ENCODE measurements around the gene ADAR.

Gene ADAR

DNA sequence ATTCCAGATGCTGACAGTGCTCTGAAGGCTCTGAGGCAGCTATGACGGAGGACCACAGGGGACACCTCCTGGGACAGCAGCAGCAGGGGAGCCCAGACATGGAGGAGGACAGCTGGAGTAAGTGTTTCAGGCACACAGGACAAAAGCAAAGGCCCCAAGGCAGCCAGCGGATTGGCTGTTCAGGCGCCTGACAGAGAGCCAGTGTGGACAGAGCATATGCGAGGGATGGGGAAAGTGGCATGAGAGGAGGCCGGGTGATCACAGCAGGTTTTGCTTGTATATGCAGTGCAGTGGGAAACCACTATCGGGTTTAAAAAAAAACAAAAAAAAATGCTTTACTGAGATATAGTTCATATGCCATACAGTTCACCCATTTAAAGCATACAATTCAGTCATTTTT lies 21.3 kb downstream of the ADAR start:
- Histone ChIP-seq H3K36me3 (ENCODE audit: insufficient read depth, low read length) (peaks cover 100% of the 10 kb centered on the region), H4K20me1 (ENCODE audit: insufficient read depth, low read length) (peaks cover 48% of the 10 kb centered on the region), H3K9me3 (ENCODE audit: insufficient read depth, low read length, severe bottlenecking) (no peaks in the 10 kb centered on the region), H3K4me1 (ENCODE audit: insufficient read depth, low read length) (no peaks in the 10 kb centered on the region), H3K4me2 (ENCODE audit: insufficient read depth, low read length) (no peak overlapping the region), H2AFZ (ENCODE audit: low read depth, low read length) (no peak overlapping the region), H3K9ac (ENCODE audit: low read depth, low read length) (no peak overlapping the region), H3K4me3 (ENCODE audit: low read depth in 1 of 2, low read length in 2 of 2) (no peak overlapping the region), H3K79me2 (ENCODE audit: insufficient read depth, low read length) (no peaks in the 10 kb centered on the region), H3K27ac (ENCODE audit: low read length) (no peak overlapping the region), H3K27me3 (ENCODE audit: insufficient read depth, low read length, poor library complexity) (no peaks in the 10 kb centered on the region)
- DNase-seq (no peak), ATAC-seq (ENCODE audit: insufficient read depth, low read depth) (no peak)
- no peak for TF ChIP-seq EZH2 (IDR thresholded peaks at IDR 0.05; ENCODE audit: borderline replicate concordance, low read depth, low read length, severe bottlenecking)
- TF ChIP-seq, protein P1, sequence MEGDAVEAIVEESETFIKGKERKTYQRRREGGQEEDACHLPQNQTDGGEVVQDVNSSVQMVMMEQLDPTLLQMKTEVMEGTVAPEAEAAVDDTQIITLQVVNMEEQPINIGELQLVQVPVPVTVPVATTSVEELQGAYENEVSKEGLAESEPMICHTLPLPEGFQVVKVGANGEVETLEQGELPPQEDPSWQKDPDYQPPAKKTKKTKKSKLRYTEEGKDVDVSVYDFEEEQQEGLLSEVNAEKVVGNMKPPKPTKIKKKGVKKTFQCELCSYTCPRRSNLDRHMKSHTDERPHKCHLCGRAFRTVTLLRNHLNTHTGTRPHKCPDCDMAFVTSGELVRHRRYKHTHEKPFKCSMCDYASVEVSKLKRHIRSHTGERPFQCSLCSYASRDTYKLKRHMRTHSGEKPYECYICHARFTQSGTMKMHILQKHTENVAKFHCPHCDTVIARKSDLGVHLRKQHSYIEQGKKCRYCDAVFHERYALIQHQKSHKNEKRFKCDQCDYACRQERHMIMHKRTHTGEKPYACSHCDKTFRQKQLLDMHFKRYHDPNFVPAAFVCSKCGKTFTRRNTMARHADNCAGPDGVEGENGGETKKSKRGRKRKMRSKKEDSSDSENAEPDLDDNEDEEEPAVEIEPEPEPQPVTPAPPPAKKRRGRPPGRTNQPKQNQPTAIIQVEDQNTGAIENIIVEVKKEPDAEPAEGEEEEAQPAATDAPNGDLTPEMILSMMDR (IDR thresholded peaks at IDR 0.05; ENCODE audit: borderline replicate concordance, extremely low read depth, low read length, poor library complexity, severe bottlenecking): no peak

DNA sequence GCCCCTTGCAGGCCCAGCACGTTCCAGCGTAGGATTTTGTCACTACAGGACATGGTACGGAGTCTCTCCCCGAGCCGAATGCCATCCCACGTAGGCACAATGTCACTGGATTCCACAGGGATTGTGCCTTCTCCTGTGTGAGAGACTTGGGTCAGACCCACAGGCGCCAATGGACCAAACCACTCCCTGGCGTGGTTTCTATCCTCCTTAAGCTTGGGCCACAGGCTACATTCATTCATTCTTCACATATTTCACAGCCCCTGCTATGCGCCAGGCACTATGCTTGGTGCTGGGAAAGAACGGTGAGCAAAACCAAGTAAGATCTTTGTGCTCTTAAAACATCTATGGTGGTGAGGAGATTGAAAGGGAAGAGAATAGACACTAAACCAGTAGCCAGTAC lies 21.8 kb downstream of the ADAR start:
- Histone ChIP-seq H3K79me2 (ENCODE audit: insufficient read depth, low read length) (no peaks in the 10 kb centered on the region), H3K9ac (ENCODE audit: low read depth, low read length) (no peak overlapping the region), H3K4me3 (ENCODE audit: low read depth in 1 of 2, low read length in 2 of 2) (no peak overlapping the region), H3K4me2 (ENCODE audit: insufficient read depth, low read length) (no peak overlapping the region), H3K9me3 (ENCODE audit: insufficient read depth, low read length, severe bottlenecking) (no peaks in the 10 kb centered on the region), H2AFZ (ENCODE audit: low read depth, low read length) (no peak overlapping the region), H3K27ac (ENCODE audit: low read length) (no peak overlapping the region), H3K27me3 (ENCODE audit: insufficient read depth, low read length, poor library complexity) (no peaks in the 10 kb centered on the region), H4K20me1 (ENCODE audit: insufficient read depth, low read length) (peaks cover 45% of the 10 kb centered on the region), H3K4me1 (ENCODE audit: insufficient read depth, low read length) (no peaks in the 10 kb centered on the region), H3K36me3 (ENCODE audit: insufficient read depth, low read length) (peaks cover 98% of the 10 kb centered on the region)
- ATAC-seq (ENCODE audit: insufficient read depth, low read depth): no peak
- no peak for DNase-seq
- TF ChIP-seq, protein P1 (IDR thresholded peaks at IDR 0.05; ENCODE audit: borderline replicate concordance, extremely low read depth, low read length, poor library complexity, severe bottlenecking): no peak
- no peak for TF ChIP-seq EZH2 (IDR thresholded peaks at IDR 0.05; ENCODE audit: borderline replicate concordance, low read depth, low read length, severe bottlenecking)

DNA sequence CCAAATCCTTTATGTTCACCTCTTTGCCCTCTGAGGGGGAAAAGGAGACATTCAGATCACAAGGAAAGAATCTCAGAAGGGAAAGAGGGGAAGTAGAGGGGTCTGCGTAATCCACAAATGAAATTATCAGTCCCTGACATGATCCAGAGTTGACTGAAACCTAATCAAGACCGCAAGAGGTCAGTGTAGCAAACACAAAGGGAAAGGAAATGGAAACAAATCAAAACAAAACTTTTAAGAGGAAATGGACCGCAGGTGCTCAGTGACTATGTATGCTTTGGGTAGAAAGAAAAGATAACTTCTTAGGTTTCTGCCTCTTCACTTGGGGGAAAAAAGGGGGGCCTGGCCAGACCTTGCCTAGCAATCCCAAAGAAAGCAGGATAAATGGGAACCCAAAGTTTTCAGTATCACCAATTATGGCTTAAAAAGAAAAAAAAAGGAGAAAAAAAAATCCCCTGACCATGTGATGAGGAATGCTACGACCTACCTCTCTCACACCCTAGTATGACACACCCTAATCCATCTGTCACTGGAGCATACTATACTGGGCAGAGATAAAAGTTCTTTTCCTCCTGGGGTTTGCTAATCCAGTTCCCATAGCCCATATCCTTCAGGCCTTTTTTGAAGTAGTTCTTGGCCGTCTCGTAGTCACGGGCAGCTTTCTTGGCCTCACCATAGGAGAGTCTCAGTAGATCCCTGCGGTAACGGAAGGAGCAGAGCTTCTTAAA lies 23.6 kb downstream of the ADAR start:
- no peak for DNase-seq
- no peak overlapping the region for H3K4me2 ChIP-seq (ENCODE audit: insufficient read depth, low read length)

More for the DNA sequence above, 23.6 kb downstream of the ADAR start:
- Histone ChIP-seq H3K27ac (ENCODE audit: low read length) (no peak overlapping the region), H3K9me3 (ENCODE audit: insufficient read depth, low read length, severe bottlenecking) (no peaks in the 10 kb centered on the region), H2AFZ (ENCODE audit: low read depth, low read length) (no peak overlapping the region), H3K4me3 (ENCODE audit: low read depth in 1 of 2, low read length in 2 of 2) (no peak overlapping the region), H3K4me1 (ENCODE audit: insufficient read depth, low read length) (no peaks in the 10 kb centered on the region), H3K27me3 (ENCODE audit: insufficient read depth, low read length, poor library complexity) (no peaks in the 10 kb centered on the region), H3K9ac (ENCODE audit: low read depth, low read length) (no peak overlapping the region), H3K79me2 (ENCODE audit: insufficient read depth, low read length) (no peaks in the 10 kb centered on the region), H4K20me1 (ENCODE audit: insufficient read depth, low read length) (peaks cover 42% of the 10 kb centered on the region), H3K36me3 (ENCODE audit: insufficient read depth, low read length) (peaks cover 98% of the 10 kb centered on the region)
- no peak for ATAC-seq (ENCODE audit: insufficient read depth, low read depth)
- TF ChIP-seq, protein P1 (IDR thresholded peaks at IDR 0.05; ENCODE audit: borderline replicate concordance, extremely low read depth, low read length, poor library complexity, severe bottlenecking): no peak
- no peak for TF ChIP-seq EZH2 (IDR thresholded peaks at IDR 0.05; ENCODE audit: borderline replicate concordance, low read depth, low read length, severe bottlenecking)

All from DND-41 (cell line).